WERI-Rb-1 (cell line): ENCODE measurements around the gene POLR2H.

Experiments
- DNase-seq: peaks from one replicate; pipeline ENCODE4 v3.0.0-alpha.2; 2020
- H3K27ac ChIP-seq: fragments of 250-450 bp; sonication (Bioruptor Pico); 2 replicates; pipeline ENCODE4 v1.5.1; 2020; ENCODE audit warnings: mild to moderate bottlenecking, moderate library complexity
- H3K27me3 ChIP-seq: fragments of 250-450 bp; sonication (Bioruptor Pico); 2 replicates; pipeline ENCODE4 v1.5.1; 2021; ENCODE audit warnings: mild to moderate bottlenecking, low read depth, moderate library complexity; ENCODE audit not compliant: insufficient read depth, severe bottlenecking
- H3K36me3 ChIP-seq: fragments of 250-450 bp; sonication (Bioruptor Pico); 2 replicates; pipeline ENCODE4 v1.5.1; 2020; ENCODE audit warnings: mild to moderate bottlenecking, moderate library complexity
- H3K4me3 ChIP-seq: 2 replicates; pipeline ENCODE4 v1.5.1; 2011; ENCODE audit warnings: low read depth, mild to moderate bottlenecking, control low read depth, low read length
- H3K9me3 ChIP-seq: fragments of 250-450 bp; sonication (Bioruptor Pico); 2 replicates; pipeline ENCODE4 v1.5.1; 2021; ENCODE audit warnings: mild to moderate bottlenecking, moderate library complexity; ENCODE audit not compliant: severe bottlenecking
- TF ChIP-seq, protein P1 (sequence below): IDR thresholded peaks from 2 replicates; pipeline ENCODE4 v1.5.1; 2011; ENCODE audit warnings: low read depth, mild to moderate bottlenecking, control low read depth, inconsistent platforms, low read length

Gene POLR2H

DNA sequence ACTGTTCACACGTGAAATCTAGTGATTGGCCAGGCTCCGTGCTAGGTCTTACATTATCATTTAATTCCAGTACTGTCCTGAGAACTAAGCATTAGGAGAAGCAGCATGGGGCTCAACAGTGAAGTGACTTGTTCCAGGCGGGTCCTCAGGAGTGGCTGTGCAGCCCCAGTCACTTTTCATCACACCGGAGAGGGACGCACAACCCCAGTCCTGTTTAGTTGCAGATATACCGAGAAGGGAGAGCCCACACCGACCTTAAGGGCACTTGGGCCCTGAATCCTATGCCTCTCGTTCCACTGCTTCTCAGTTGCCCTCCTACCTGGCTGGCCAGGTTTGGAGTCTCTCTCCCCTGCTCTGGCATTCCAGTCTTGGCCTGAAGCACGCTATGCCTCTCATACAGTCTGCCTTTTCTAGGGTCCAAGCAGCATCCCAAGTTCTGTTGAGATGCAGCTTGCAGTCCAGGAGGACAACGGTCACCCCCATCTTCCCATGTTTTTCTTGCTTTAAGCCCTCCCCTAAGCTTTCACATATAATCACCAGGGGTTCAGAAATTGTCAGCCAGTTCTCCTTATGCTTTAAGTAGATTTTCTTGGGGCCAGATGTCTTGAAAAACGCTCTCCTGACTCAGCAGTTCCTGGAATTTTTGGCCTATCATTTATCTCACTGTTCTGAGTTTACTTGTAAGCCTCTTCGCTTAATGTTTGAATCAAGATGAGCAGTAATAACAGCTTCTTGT lies 14.0 kb upstream of the POLR2H start:
- H3K9me3 ChIP-seq = no peaks in the 10 kb centered on the region
- H3K36me3 ChIP-seq = peaks cover 30% of the 10 kb centered on the region
- no peak for DNase-seq
- H3K4me3 ChIP-seq = no peak overlapping the region
- H3K27ac ChIP-seq = peak overlapping the region; percentile 68
- H3K27me3 ChIP-seq = no peaks in the 10 kb centered on the region
- TF ChIP-seq, protein P1, sequence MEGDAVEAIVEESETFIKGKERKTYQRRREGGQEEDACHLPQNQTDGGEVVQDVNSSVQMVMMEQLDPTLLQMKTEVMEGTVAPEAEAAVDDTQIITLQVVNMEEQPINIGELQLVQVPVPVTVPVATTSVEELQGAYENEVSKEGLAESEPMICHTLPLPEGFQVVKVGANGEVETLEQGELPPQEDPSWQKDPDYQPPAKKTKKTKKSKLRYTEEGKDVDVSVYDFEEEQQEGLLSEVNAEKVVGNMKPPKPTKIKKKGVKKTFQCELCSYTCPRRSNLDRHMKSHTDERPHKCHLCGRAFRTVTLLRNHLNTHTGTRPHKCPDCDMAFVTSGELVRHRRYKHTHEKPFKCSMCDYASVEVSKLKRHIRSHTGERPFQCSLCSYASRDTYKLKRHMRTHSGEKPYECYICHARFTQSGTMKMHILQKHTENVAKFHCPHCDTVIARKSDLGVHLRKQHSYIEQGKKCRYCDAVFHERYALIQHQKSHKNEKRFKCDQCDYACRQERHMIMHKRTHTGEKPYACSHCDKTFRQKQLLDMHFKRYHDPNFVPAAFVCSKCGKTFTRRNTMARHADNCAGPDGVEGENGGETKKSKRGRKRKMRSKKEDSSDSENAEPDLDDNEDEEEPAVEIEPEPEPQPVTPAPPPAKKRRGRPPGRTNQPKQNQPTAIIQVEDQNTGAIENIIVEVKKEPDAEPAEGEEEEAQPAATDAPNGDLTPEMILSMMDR = no peak

DNA sequence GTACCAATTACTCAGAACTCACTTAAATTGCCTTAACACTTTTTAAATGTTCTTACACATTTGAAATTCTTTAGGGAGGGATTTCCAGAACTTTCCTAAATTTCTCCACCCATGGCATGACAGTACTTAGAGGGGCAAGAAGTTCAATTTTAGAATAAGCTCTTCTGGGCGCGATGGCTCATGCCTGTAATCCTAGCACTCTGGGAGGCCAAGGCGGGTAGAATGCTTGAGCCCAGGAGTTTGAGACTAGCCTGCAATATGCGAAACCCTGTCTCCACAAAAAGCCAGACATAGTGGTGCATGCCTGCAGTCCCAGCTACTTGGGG lies 13.5 kb upstream of the POLR2H start:
- Histone ChIP-seq H3K36me3 (peaks cover 34% of the 10 kb centered on the region), H3K27ac (peak overlapping the region; percentile 68), H3K9me3 (no peaks in the 10 kb centered on the region), H3K27me3 (no peaks in the 10 kb centered on the region), H3K4me3 (no peak overlapping the region; the same call in 1 of the 2 replicates)
- DNase-seq = peak; percentile 33
- TF ChIP-seq, protein P1 = no peak

DNA sequence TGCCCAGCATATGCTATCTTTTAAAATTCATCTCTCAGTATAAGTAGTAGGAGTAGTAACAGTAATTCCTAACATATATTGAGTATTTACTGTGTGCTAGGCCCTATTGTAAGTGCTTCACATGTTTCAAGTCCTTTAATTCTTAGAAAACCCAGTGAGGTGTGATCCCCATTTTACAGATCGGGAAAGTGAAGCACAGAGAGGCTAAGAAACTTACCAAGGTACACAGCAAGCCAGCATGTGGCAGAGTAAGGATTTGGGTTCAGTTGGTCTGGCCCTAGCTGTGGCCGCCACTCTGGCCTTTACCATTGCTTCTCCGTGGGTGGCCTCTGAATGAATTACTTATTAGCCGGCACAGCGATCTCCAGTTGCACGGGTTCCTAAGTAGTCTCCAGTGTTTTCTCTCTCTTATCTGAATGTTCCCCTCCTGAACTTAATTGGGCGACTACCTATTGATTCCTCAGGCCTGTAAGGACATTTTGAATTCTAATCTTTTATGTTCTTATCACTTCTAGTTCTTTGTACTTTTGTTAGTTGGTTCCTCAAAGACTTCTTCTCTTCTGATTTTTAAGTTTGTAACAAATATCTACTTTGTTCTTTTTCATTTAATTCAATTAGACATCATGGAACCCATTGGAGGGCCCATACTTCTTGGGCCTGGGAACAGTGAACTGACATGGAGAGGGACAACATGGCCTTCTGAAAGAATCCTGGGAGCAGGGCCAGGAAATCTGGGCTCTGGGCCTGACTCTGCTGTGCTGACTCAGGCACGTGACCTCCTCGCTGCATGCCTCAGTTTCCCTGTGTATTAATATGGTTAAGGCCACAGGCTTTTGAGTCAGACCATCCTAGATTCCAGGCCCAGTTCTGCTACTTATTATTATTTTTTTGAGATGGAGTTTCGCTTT lies 11.7 kb upstream of the POLR2H start:
- TF ChIP-seq, protein P1 = no peak
- Histone ChIP-seq H3K9me3 (no peaks in the 10 kb centered on the region), H3K27me3 (no peaks in the 10 kb centered on the region), H3K27ac (no peak overlapping the region), H3K4me3 (no peak overlapping the region), H3K36me3 (peaks cover 38% of the 10 kb centered on the region)
- no peak for DNase-seq

GRCh38 chr3:184350618-184351017 lies 10.9 kb upstream of the POLR2H start:
- no peak for DNase-seq
- no peaks in the 10 kb centered on the region for H3K27me3 ChIP-seq
- peaks cover 45% of the 10 kb centered on the region for H3K36me3 ChIP-seq
- H3K4me3 ChIP-seq = no peak overlapping the region
- no peak overlapping the region for H3K27ac ChIP-seq
- no peaks in the 10 kb centered on the region for H3K9me3 ChIP-seq
- TF ChIP-seq, protein P1 = no peak

DNA sequence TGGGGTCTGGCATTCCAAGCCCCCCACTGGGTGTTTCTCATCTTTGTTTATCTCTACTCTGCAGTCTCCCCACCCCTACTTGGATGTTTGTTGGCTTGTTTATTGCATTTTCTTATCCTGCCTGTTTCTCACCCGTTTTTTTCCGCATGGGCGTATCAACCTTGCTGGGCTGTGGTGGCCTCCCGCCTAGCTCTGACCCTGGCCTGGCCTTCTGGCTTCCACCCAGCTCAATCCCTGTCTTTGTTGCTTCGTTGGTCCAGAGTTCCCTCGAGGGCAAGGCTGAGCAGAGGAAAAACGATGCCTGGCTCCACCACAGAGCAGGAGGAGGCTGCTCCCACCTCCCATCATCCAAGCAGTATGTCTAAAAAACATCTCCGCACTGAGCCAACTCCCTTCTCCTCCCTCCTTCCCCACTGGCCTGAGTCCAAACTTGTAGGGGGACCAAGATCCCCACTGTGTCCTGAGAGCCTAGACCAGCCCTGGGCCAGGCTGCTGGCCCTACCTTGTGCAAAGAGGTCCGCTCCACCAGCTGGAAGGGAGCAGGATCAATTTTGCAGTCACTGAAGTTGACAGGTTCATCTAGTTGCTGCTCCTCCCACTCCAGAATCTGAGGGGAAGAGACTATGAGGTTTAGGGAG lies 9.9 kb upstream of the POLR2H start:
- no peaks in the 10 kb centered on the region for H3K27me3 ChIP-seq
- H3K27ac ChIP-seq = no peak overlapping the region
- TF ChIP-seq, protein P1 = no peak
- DNase-seq = no peak
- H3K36me3 ChIP-seq = peaks cover 45% of the 10 kb centered on the region
- no peaks in the 10 kb centered on the region for H3K9me3 ChIP-seq
- H3K4me3 ChIP-seq = no peak overlapping the region
